GM12872 (cell line): Measurements from ENCODE around the gene COX7A2.

Source experiments
- TF ChIP-seq, protein P1 (sequence below): IDR thresholded peaks from 3 replicates; pipeline ENCODE4 v1.5.1; 2011; ENCODE audit warnings: low read depth, mild to moderate bottlenecking, low read length, moderate library complexity; ENCODE audit not compliant: insufficient read depth

Gene COX7A2

DNA sequence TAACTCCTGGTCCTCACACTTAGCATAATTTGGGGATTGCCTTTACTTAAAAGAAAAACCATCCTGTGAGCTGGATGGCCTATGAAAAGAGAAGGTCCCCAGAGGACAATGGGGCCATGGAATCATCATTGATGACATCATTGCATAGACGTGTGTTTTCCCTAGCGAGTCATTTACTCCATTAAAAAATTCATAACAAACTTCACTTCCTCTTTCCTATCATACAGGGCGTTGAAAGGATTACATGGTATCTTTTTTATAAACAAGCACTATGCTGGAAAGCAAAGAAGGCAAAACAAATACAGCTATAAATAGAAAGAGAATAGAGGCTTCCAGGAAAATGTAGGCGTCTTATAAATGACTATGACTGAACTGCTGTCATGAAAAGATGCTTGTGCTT is 26.4 kb downstream of the COX7A2 start:
- TF ChIP-seq, protein P1, sequence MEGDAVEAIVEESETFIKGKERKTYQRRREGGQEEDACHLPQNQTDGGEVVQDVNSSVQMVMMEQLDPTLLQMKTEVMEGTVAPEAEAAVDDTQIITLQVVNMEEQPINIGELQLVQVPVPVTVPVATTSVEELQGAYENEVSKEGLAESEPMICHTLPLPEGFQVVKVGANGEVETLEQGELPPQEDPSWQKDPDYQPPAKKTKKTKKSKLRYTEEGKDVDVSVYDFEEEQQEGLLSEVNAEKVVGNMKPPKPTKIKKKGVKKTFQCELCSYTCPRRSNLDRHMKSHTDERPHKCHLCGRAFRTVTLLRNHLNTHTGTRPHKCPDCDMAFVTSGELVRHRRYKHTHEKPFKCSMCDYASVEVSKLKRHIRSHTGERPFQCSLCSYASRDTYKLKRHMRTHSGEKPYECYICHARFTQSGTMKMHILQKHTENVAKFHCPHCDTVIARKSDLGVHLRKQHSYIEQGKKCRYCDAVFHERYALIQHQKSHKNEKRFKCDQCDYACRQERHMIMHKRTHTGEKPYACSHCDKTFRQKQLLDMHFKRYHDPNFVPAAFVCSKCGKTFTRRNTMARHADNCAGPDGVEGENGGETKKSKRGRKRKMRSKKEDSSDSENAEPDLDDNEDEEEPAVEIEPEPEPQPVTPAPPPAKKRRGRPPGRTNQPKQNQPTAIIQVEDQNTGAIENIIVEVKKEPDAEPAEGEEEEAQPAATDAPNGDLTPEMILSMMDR = no peak

DNA sequence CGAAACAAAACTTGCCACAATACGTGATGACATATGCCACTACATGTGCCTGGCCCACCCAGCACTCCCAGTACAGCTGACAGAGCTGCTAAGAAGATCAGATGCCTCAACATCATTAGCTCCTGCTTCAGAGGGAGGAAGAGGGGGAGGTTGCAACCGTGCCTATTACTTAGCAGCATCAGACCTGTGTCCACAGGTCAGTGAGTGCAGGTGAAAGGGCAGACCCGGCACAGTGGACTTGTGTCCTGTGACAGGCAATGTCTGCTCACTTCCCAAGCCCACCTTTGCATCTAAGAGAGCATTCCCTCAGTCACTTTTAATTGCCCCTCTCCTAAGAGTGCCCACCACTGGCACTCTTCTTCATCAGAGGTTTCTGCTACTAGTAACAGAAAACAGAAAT is 28.3 kb downstream of the COX7A2 start:
- TF ChIP-seq, protein P1 = no peak

DNA sequence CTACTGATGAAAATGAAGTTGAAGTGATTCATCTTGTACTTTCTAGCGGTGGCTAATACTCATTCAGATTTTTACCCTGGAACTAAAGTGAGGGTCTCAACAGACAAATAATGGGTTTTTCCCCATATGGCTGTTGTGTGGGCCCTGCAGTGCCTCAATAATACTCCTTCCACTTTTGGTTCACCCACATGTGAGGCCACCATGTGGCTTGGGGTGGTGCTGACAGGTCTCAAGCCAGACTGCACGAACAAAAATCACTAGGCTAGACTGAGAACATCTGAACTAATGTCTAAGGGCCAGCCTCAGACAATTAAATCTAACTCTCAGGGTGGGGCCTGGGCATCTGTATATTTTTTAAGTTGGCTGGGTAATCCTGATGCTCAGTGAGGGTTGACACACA is 29.9 kb downstream of the COX7A2 start:
- TF ChIP-seq, protein P1 = peak; percentile 41; the same call in 1 of the 3 replicates

DNA sequence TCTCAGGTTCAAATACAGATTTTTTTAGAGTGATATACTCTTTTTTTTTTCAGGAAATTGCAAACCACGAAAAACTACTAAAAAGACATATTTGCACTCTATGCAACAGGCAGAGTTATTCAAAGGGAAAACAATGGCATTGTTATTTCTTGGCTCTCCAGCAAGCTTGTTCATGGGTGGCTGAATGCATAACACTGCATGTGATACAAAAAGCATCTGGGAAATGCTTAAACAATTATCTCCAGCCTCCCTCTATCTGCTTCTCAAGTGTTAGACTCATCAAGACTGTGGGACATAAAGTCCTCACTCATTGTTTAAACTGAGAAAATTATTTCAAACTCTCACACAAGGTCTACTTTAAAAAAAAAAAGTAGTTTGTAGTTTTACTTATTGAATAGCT is 30.5 kb downstream of the COX7A2 start:
- TF ChIP-seq, protein P1 = no peak

DNA sequence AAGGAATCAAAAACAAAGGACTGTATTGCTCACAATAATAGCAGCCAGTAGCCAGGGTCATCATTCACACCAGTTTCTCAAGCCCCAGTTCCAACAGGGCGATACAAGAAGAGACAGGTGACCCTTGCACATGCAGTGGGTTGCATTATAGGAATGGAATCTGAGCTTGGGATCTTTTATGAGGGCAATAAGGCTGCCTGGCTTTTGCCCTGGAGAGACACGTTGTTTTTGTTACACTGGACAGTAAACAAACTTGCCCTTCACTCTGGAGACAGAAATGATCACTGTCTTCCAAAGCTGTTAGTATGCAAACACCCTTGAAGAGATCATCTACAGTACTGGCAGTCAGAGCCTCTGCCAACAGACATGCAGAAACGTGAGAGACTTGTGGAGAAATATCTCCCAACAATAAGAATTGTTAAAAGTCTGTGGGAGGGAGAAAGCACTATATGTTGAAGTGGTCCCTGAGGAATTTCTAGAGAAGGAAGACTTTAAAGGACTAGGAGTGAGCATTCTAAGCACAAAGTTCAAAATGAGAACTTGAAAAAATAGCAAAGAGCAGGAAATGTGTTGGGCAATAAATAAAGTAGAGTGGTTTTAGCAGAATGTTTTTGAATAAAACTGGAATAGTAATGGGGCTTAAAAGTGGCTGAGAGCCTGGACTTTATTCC is 31.5 kb downstream of the COX7A2 start:
- TF ChIP-seq, protein P1 = no peak

DNA sequence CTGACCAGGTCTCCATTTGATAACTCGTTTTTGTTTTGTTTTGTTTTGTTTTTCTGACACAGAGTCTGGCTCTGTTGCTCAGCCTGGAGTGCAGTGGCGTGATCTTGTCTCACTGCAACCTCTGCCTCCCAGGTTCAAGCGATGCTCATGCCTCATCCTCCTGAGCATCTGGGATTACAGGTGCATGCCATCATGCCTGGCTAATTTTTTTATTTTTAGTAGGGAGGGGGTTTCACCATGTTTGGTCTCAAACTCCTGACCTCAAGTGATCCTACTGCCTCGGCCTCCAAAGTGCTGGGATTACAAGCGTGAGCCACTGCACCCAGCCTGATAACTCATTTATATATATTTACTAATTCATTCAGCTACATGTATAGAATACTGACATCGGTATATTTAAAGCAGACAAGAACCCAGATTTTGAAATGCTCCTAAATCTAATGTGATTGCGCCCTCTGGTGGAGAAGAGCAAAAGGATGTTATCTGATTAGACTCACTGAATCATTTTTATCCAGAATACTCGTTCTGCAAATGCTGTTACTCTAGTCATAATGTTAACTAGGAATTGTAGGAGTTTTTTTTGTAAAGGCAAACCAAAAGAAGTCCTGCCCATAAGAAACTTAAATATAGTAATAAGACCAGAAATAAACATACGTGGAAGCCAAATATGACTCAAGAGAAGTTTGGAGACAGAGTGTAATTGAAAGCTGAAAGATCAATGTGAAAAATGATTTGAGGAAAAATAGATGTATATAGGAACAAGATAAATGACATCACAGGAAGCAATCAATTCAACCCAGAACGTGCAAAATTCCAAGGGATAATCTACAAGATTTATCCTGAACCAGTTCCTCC is 32.5 kb downstream of the COX7A2 start:
- TF ChIP-seq, protein P1 = peak; percentile 62

DNA sequence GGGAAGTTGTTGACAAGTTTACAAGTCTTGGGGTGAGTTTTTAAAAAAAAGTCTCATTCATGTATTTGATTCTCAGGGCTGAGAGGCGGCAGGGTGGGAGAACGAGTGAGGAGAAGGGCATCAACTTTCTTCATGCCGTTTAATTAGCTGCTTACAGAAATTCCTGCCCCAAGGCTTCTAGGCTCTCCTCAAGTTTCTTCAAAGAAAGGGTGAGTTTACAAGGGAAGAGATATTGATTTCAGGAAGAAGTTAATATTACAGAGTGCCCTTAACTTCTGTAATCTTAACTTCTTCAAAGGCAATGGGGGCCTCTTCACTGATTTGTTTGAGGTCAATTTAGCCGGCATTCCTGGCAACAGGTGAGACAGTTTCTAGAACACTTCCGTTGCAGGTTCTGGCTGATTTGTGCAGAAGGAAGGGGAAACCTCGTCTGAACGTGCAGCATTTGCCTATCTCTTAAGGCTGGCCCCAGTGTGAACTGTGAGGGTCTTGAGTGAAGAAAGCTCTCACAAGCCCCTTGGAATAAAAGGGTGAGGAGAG is 34.3 kb downstream of the COX7A2 start:
- TF ChIP-seq, protein P1 = no peak
